Keratinocyte (primary cell): ENCODE measurements around the gene TBC1D19.

Experiments used
- EZH2 ChIP-seq: IDR thresholded peaks from one replicate; pipeline ENCODE4 v1.6.1; 2012; ENCODE audit warnings: inconsistent platforms, mild to moderate bottlenecking, low read length, moderate library complexity
- TF ChIP-seq, protein P1 (sequence below), 3 experiments: IDR thresholded peaks in 1 of 3; conservative IDR thresholded peaks in 1 of 3; optimal IDR thresholded peaks in 1 of 3; 2 replicates in 2 of 3; 3 replicates in 1 of 3; pipeline versions ENCODE3 to v1.5.1; 2011; ENCODE audit warnings: low read length in 3 of 3, mild to moderate bottlenecking in 3 of 3, moderate library complexity in 2 of 3, control low read depth in 1 of 3, inconsistent platforms in 1 of 3; ENCODE audit not compliant: insufficient read depth in 2 of 3; ENCODE audit errors: extremely low read depth in 1 of 3

DNA sequence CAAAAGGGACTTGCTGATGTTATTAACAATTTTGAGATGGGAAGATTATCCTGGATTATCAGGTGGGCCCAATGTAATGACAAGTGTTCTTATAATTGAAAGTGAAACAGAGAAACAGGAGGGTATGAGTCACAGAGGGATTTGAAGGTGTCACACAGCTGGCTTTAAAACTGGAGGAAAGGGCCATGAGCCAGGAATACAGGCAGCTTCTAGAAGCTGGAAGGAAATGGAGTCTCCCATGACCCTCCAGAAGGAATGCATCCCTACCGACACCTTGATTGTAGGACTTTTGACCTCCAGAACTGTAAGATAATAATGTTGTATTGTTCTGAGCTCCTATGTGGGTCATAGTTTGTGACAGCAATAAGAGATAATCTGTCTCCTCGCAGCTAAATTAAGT, 178.8 kb downstream of the TBC1D19 start:
- TF ChIP-seq, protein P1, sequence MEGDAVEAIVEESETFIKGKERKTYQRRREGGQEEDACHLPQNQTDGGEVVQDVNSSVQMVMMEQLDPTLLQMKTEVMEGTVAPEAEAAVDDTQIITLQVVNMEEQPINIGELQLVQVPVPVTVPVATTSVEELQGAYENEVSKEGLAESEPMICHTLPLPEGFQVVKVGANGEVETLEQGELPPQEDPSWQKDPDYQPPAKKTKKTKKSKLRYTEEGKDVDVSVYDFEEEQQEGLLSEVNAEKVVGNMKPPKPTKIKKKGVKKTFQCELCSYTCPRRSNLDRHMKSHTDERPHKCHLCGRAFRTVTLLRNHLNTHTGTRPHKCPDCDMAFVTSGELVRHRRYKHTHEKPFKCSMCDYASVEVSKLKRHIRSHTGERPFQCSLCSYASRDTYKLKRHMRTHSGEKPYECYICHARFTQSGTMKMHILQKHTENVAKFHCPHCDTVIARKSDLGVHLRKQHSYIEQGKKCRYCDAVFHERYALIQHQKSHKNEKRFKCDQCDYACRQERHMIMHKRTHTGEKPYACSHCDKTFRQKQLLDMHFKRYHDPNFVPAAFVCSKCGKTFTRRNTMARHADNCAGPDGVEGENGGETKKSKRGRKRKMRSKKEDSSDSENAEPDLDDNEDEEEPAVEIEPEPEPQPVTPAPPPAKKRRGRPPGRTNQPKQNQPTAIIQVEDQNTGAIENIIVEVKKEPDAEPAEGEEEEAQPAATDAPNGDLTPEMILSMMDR (optimal IDR thresholded peaks at IDR 0.05 in 1 of 3, IDR thresholded peaks at IDR 0.05 in 1 of 3, conservative IDR thresholded peaks at IDR 0.05 in 1 of 3; ENCODE audit: extremely low read depth in 1 of 3, insufficient read depth in 2 of 3, low read length in 3 of 3): no peak
- no peak for TF ChIP-seq EZH2
